ENCODE results near the gene RASL12. TPM values are rescaled to one million over a fixed set of nuclear protein-coding genes. Genes with fewer than 3 reads are reported as not detected.

The RASL12 gene
- 1 to 10 TPM; 1.3 to 9.2 (median 2.7) TPM for total RNA-seq
- polyA plus RNA-seq: 1 to 10 TPM; 1.4 to 7.0 (median 4.3) TPM
- long read RNA-seq, donor 1: 0 reads
- long read RNA-seq, donor 2: 0 reads
- long read RNA-seq, donor 3, partial matches to known transcripts: 0 of 1 reads
- long read RNA-seq, donor 3, other reads (novel, unspliced or antisense): 0 of 1 reads
- long read RNA-seq, donor 4: 0 reads
- long read RNA-seq, donor 5, transcript RASL12-201 (5 exons, 2,640 nt): major isoform, 7 of 8 reads
- long read RNA-seq, donor 5, partial matches to known transcripts: 0 of 8 reads
- long read RNA-seq, donor 5, other reads (novel, unspliced or antisense): 1 of 8 reads
- long read RNA-seq, donor 6, partial matches to known transcripts: 0 of 4 reads
- long read RNA-seq, donor 6, other reads (novel, unspliced or antisense): 2 of 4 reads
- long read RNA-seq, donor 7: 0 reads
- long read RNA-seq, donor 8: 0 reads
- long read RNA-seq, donor 9: 0 reads
- long read RNA-seq, donor 10: 0 reads

- peak within 1 kb of the TSS in 1 of 4 donors; percentile 56 for H3K4me3 ChIP-seq
- no peak for DNase-seq
- peak within 1 kb of the TSS in 2 of 5 donors; percentile 49 to 64 for H3K27ac ChIP-seq
- no peak for TF ChIP-seq POLR2A (IDR thresholded peaks at IDR 0.05)
- no peaks in the 10 kb centered on the region for H3K36me3 ChIP-seq (replicated peaks in 1 of 2)
- H3K9me3 ChIP-seq (replicated peaks in 1 of 3): no peaks in the 10 kb centered on the region
- peaks cover 25% of the 10 kb centered on the region for H3K27me3 ChIP-seq
- intact Hi-C loops (cut with DNase I): no loop called here
- H3K4me1 ChIP-seq (replicated peaks in 1 of 2): peaks cover 0 to 14% of the 10 kb centered on the region in 2 donors
- 8 to 66% (median 11%) methylated on average over 3 to 66 of the region's 66 CpGs for WGBS, 4 donors
These were observed at the start of gene RASL12 for GRCh38 chr15:65067645-65068402. TSS of gene RASL12 (minus strand) at chr15:65067991. CDS start at chr15:65067835, 156 bp downstream.

- intact Hi-C loops (cut with DNase I): no loop called here
- no peak for TF ChIP-seq CTCF (IDR thresholded peaks at IDR 0.05)
- TF ChIP-seq POLR2A (IDR thresholded peaks at IDR 0.05): no peak
- Histone ChIP-seq H3K9me3 (replicated peaks in 1 of 3) (no peaks in the 10 kb centered on the region), H3K4me3 (no peak overlapping the region), H3K27me3 (no peaks in the 10 kb centered on the region), H3K36me3 (replicated peaks in 1 of 2) (peaks cover 0 to 81% of the 10 kb centered on the region in 2 donors), H3K4me1 (replicated peaks in 1 of 2) (no peaks in the 10 kb centered on the region), H3K27ac (no peak overlapping the region)
- DNase-seq: no peak
- 82 to 89% (median 84%) methylated on average over 5 of the region's 5 CpGs for WGBS, 4 donors
These were observed 47.8 kb upstream of the RASL12 start for GRCh38 chr15:65115542-65115941.

GRCh38 chr15:65115086-65115485, 47.3 kb upstream of the RASL12 start, which contains the start of gene UBAP1L:
TSS of gene UBAP1L (minus strand) at chr15:65115200. CDS start at chr15:65106215, 8,985 bp downstream.
- peaks cover 0 to 79% of the 10 kb centered on the region in 2 donors for H3K36me3 ChIP-seq (replicated peaks in 1 of 2)

GRCh38 chr15:65110676-65111292, 43.0 kb upstream of the RASL12 start:
- H3K36me3 ChIP-seq (replicated peaks in 1 of 2): peaks cover 0 to 46% of the 10 kb centered on the region in 2 donors
- intact Hi-C loops (cut with DNase I): no loop called here
- no peaks in the 10 kb centered on the region for H3K9me3 ChIP-seq (replicated peaks in 1 of 3)
- WGBS, 4 donors: 47 to 66% (median 64%) methylated on average over 3 of the region's 3 CpGs
- H3K27me3 ChIP-seq: no peaks in the 10 kb centered on the region
- H3K4me1 ChIP-seq (replicated peaks in 1 of 2): no peaks in the 10 kb centered on the region
- H3K27ac ChIP-seq: peak overlapping the region in 1 of 5 donors; percentile 5
- TF ChIP-seq POLR2A (IDR thresholded peaks at IDR 0.05) (no peak), CTCF (IDR thresholded peaks at IDR 0.05) (no peak)
- DNase-seq: peak in 1 of 7 donors; percentile 27
- no peak overlapping the region for H3K4me3 ChIP-seq

More at GRCh38 chr15:65115086-65115485, 47.3 kb upstream of the RASL12 start, which contains the start of gene UBAP1L:
- Histone ChIP-seq H3K9me3 (replicated peaks in 1 of 3) (no peaks in the 10 kb centered on the region), H3K27ac (no peak within 1 kb of the TSS), H3K4me3 (no peak within 1 kb of the TSS), H3K27me3 (no peaks in the 10 kb centered on the region), H3K4me1 (replicated peaks in 1 of 2) (no peaks in the 10 kb centered on the region)
- no peak for TF ChIP-seq POLR2A (IDR thresholded peaks at IDR 0.05)
- TF ChIP-seq CTCF (IDR thresholded peaks at IDR 0.05): no peak
- intact Hi-C loops (cut with DNase I): no loop called here
- DNase-seq: no peak
- 90 to 95% (median 91%) methylated on average over 2 of the region's 2 CpGs for WGBS, 4 donors
